Retinal pigment epithelial cell (primary cell): ENCODE measurements around the gene FMN1.

ENCODE experiments used
- DNase-seq: peaks from one replicate; pipeline ENCODE4 v3.0.0-alpha.2; 2010; ENCODE audit warnings: low read depth
- H3K4me3 ChIP-seq: 2 replicates; pipeline ENCODE4 v1.5.1; 2011; ENCODE audit warnings: mild to moderate bottlenecking, low read length, control low read depth, moderate library complexity
- TF ChIP-seq, protein P1 (sequence below): conservative IDR thresholded peaks from 2 replicates; pipeline ENCODE4 v1.5.1; 2011; ENCODE audit warnings: low read depth, low read length, control low read depth, inconsistent platforms

The FMN1 gene

DNA sequence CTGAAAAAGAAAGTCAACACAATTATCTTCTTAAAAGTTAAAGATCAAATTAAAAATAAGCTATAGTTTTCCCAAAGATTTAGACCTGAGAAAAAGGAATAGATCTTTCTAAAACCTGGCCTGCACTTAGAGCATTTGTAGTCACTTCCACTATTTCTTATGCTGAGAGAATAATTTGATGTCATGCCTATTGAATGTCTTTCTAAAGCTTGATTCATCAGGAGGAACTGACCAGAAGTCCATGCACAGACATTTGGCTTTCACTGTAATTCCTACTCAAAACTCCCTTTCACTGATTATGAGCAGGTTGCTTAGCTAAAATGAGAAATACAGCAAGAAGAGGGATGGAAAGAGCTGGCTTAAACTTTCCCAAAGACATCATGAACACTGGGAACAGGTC is 472.4 kb downstream of the FMN1 start:
- no peak for DNase-seq
- no peak overlapping the region for H3K4me3 ChIP-seq
- TF ChIP-seq, protein P1, sequence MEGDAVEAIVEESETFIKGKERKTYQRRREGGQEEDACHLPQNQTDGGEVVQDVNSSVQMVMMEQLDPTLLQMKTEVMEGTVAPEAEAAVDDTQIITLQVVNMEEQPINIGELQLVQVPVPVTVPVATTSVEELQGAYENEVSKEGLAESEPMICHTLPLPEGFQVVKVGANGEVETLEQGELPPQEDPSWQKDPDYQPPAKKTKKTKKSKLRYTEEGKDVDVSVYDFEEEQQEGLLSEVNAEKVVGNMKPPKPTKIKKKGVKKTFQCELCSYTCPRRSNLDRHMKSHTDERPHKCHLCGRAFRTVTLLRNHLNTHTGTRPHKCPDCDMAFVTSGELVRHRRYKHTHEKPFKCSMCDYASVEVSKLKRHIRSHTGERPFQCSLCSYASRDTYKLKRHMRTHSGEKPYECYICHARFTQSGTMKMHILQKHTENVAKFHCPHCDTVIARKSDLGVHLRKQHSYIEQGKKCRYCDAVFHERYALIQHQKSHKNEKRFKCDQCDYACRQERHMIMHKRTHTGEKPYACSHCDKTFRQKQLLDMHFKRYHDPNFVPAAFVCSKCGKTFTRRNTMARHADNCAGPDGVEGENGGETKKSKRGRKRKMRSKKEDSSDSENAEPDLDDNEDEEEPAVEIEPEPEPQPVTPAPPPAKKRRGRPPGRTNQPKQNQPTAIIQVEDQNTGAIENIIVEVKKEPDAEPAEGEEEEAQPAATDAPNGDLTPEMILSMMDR: no peak

DNA sequence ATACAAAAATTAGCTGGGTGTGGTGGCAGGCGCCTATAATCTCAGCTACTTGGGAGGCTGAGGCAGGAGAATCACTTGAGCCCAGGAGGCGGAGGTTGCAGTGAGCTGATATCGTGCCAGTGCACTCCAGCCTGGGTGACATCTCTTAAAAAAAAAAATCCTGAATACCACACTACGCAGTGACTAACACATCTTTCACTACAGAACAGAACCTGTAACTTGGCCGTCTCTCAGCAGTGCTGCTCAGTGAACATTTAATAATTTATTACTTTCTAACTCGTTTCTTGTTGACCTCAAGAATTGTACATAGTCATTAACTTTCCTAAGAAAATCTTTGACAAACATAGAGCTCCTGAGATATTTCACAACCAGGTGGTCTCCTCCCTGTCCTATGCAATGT is 472.9 kb downstream of the FMN1 start:
- TF ChIP-seq, protein P1: no peak
- H3K4me3 ChIP-seq: no peak overlapping the region
- DNase-seq: no peak

DNA sequence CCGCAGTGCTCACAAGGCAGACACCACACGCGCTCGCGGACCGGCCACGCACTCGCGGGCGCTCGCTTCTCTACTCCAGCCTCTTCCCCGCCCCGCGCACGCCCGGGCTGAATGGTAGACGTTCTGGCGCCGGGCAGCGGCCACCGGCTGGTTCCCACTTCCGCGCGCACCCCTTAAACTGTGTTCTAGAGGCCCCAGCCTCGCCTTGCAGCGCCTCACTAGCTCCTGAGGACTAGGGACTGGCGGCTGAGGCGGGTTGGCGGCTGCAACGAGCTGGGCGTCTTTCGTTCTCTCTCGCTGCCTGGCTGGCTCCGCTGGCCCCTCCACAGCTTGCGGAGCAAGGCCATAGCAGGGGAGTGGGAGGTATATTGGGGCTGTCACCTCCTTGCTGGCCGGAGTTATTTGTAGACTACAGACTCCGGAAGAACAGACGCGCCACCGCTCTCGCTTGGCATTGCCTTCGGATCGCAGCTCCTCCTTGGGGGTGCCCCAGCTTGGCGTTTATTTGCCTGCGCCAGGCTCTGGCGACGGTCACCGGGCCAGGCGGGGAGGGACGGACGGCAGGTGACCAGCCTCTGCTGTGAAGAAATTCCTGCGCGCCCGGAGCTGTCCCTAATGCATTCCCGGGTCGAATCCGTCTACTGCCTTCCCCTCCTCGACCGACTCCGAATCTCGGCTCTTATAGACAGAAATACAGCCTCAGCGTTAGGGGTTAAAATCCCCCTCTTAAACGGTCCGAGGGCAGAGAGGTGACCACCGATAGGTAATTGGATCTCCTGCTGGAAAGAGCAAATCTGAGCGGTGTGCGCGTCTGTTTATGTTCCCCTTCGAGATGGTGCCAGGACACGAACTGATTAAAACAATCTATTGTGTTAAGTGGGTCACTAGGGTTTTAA is 475.4 kb downstream of the FMN1 start:
- DNase-seq: no peak
- TF ChIP-seq, protein P1: no peak
- H3K4me3 ChIP-seq: peak overlapping the region; percentile 62

DNA sequence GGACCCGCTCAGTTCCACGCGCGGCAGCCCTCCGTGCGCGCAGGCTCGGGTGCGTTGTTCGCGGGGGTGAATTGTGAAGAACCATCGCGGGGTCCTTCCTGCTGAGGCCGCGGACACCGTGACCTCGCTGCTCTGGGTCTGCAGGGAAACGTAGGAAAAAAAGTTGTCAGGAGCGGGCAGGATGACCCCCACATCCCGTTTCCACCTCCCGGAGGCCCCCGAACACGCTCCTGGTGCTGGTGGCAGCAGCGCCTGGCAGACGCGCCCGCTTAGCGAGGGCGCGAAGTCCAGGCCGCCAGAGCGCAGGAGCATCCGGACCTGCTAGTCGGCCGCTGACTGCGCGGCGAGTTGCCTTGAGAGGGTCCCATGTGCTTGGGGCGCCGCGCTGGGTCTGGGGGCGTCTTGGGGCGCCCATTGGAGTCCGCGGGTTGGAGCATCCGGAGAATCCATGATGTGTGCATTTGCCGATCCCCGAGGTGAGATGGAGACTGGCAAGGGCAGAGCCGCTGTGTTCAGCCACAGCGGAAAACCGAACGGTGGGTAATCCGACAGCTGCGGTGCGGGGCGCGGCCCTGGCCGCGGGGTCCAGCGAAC is 476.2 kb downstream of the FMN1 start:
- peak overlapping the region; percentile 62 for H3K4me3 ChIP-seq
- DNase-seq: no peak
- TF ChIP-seq, protein P1: no peak

DNA sequence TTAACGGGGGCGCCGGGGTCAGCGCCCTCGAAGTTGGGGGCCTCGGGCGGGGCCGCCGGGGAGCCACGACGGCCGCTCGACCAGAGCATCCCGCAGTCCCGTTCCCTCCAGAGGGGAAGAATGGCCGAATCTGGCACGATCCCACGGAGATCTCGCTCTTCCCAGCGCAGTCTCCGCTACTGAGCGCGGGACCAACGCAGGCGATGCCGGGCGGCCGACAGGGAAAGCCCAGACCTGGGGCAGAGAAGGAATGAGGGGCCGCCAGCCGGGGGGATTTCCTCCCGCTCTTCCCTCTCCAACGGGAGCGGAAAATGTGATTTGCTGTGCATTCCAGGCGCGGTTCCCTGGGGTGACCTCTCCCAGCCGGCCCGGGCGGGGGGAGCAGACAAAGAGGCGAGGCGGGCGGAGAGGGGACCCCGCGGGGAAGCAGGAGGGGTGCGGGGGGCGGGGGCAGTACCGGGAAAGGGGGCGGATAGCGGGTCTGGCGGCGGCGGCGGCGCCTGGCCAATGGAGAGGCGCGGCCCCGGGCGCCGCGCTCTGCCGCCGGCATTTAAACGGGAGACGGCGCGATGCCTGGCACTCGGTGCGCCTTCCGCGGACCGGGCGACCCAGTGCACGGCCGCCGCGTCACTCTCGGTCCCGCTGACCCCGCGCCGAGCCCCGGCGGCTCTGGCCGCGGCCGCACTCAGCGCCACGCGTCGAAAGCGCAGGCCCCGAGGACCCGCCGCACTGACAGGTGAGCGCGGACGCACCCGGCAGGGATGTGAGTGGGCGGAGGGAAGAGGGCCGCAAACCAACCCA is 476.9 kb downstream of the FMN1 start, which contains the start of gene GREM1:
Gene GREM1 (plus strand): TSS at position 579 of the 801 bp plus-strand sequence. CDS start 12,687 bp downstream, outside the sequence.
- peak within 1 kb of the TSS; percentile 62 for H3K4me3 ChIP-seq
- DNase-seq: no peak
- TF ChIP-seq, protein P1: no peak

DNA sequence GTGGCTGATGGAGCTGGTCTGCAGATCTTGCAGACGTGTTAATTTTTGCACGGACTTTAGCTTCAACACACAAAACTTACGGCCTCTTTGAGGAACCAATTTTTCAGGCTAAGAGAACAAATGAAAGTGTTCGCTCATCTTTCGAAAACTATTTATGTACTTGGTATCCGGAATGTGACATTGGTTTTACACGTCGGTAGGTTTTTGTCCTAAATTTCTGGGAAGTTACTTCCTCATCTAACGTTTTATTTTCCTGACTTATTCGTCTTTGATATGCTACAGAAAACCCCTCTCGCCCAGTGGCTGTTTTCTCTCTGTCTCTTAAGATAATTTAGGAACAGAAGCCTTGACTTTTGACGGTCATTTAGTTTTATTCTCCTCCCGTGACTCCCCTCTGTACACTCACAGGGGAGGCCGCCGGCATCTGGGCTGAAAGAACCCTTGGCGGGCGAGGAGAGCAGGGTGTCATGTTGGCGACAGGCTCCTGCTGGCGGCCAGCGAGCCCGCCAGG is 477.5 kb downstream of the FMN1 start:
- peak overlapping the region; percentile 55 for H3K4me3 ChIP-seq
- TF ChIP-seq, protein P1: no peak
- DNase-seq: no peak
